ENCODE data around the gene HS3ST3A1. TPM values are rescaled to one million over a fixed set of nuclear protein-coding genes. Genes with fewer than 3 reads are reported as not detected.

The HS3ST3A1 gene
- total RNA-seq, 1 donor from 2014 or later, result 0.93 TPM

DNA sequence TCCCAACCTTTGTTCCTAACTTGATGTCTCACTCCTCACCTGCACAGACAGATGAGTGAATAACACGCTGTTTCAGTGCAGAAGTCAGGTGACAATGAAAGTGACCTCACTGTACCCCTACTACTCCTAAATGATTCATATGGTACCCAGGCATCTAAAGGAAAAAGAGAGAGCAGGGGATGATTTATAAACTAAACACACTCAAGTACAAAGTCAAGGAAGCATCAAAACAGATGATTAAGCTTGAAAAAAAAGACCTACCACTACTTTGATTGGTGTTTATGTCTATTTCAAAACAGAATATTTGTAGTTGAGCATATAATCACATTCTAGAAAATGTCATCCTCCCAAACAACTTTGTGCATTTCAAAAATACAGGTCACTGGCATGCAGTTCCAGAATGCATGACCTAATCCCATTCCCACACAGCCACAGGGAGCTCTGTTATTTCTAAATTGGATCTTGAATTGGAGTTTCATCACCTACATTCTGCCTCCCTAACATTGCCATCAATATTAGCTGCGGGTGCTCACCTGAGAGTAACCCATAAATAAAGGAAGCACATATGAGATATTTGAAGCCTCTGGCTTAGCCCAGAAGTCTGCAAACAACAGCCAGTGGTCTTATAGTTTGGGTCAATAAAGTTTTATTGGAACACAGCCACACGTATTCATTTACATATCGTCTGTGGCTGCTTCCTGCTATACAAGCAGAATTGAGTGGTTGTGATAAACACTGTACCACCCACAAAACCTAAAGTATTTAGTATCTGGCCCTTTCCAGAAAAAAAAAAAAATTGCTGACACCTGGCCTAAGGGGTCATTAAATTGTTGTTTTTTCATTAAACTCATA lies 14.0 kb downstream of the HS3ST3A1 start:
- Histone ChIP-seq H3K4me3 (no peak overlapping the region), H3K4me1 (no peaks in the 10 kb centered on the region), H3K9me3 (no peaks in the 10 kb centered on the region), H3K27me3 (no peaks in the 10 kb centered on the region), H3K27ac (no peak overlapping the region), H3K36me3 (no peaks in the 10 kb centered on the region)
- ATAC-seq, result no peak
- TF ChIP-seq, protein P1, sequence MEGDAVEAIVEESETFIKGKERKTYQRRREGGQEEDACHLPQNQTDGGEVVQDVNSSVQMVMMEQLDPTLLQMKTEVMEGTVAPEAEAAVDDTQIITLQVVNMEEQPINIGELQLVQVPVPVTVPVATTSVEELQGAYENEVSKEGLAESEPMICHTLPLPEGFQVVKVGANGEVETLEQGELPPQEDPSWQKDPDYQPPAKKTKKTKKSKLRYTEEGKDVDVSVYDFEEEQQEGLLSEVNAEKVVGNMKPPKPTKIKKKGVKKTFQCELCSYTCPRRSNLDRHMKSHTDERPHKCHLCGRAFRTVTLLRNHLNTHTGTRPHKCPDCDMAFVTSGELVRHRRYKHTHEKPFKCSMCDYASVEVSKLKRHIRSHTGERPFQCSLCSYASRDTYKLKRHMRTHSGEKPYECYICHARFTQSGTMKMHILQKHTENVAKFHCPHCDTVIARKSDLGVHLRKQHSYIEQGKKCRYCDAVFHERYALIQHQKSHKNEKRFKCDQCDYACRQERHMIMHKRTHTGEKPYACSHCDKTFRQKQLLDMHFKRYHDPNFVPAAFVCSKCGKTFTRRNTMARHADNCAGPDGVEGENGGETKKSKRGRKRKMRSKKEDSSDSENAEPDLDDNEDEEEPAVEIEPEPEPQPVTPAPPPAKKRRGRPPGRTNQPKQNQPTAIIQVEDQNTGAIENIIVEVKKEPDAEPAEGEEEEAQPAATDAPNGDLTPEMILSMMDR (IDR thresholded peaks at IDR 0.05), result no peak
- intact Hi-C loops (cut with DNase I), result no loop called here
- DNase-seq, result no peak

DNA sequence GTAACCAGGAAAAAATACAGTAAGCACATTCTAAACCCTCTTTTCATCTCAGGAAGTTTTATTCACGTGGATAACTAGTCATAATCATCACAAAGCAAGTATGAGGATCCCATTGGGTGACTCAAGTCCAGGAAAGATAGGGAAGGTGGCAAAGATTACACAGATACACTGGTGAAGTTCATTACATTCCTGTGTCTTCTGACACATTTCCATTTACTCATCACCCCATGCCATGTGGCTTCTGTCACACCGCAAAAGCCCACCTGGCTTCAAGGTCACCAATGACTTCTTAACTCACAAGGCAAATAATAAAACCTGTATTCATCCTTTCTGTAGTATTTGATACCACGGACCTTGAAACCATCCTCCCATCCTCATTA lies 17.0 kb downstream of the HS3ST3A1 start:
- ATAC-seq (no peak), DNase-seq (no peak)
- H3K36me3 ChIP-seq, result no peaks in the 10 kb centered on the region
- TF ChIP-seq, protein P1 (IDR thresholded peaks at IDR 0.05), result no peak
- no peak overlapping the region for H3K4me3 ChIP-seq
- H3K9me3 ChIP-seq, result no peaks in the 10 kb centered on the region
- intact Hi-C loops (cut with DNase I), result no loop called here
- no peaks in the 10 kb centered on the region for H3K27me3 ChIP-seq
- no peak overlapping the region for H3K27ac ChIP-seq
- H3K4me1 ChIP-seq, result no peaks in the 10 kb centered on the region

DNA sequence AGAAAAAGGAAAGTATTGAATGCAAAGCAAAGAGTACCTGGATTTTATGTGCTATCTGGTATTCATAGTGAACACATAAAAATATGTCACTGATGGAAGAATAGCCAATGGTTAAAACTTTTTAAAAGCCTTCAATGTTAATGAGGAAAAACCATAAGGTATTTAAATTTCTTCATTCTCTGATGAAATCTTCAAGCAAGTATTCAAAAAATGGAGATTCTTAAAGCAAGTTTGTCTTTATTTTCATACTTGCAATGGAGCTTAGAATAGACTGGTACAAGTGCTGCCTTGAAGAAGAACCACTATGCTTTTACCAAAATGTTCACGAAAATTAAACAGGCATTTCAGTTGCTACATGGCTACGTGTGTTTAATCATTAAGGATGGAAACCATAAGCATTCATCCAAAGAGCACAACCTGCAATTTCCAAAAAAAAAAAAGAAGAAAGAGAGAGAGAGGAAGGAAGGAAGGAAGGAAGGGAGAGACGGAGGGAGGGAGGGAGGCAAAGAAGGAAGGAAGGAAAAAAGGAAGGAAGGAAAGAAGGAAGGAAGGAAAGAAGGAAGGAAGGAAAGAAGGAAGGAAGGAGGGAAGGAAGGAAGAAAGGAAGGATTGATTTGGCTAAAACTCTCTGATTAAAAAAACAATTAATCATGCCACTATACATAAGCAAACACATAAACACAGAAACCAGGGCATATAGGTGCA lies 17.6 kb downstream of the HS3ST3A1 start:
- intact Hi-C loops (cut with DNase I), result no loop called here
- ATAC-seq (no peak), DNase-seq (no peak)
- Histone ChIP-seq H3K4me3 (no peak overlapping the region), H3K9me3 (no peaks in the 10 kb centered on the region), H3K36me3 (no peaks in the 10 kb centered on the region), H3K27me3 (no peaks in the 10 kb centered on the region), H3K4me1 (no peaks in the 10 kb centered on the region), H3K27ac (no peak overlapping the region)
- TF ChIP-seq, protein P1 (IDR thresholded peaks at IDR 0.05), result no peak

DNA sequence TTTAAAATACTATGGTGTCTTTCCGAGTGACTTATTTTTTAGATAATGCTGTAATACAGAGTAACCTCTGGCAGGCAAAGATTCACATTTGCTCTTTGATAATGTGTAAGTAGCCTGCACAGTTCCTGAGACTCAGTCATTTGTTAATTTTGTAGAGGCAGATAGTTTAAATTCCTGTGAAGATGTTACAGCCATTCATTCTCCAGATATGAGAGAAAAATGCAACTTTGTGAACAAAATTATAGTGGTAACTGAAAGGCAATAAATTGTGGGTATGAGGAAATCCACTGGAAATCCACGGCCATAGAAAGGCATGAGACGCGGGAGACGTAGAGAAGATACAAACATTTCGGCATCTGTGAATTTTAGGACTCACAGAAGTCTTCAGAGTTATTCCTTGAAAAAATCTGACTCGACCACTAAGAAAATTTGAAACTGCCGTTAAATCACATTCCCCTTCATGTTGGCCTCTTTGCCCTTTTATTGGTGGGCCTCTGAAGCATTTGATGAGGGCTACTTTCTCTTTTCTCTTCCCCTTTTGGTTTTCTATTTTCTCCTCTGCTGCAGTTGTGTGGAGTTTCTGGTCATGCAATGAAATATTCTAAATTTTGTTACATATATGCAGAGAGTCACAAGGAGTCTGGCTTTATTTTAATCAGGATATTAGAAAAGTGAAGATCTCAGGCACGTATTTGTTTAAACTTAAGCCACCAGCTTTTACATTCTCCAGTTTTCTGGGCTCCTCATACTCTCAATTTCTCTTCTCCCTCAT lies 18.8 kb downstream of the HS3ST3A1 start:
- ATAC-seq, result no peak
- H3K4me3 ChIP-seq, result no peak overlapping the region
- DNase-seq, result no peak
- H3K9me3 ChIP-seq, result no peaks in the 10 kb centered on the region
- no peak overlapping the region for H3K27ac ChIP-seq
- H3K27me3 ChIP-seq, result no peaks in the 10 kb centered on the region
- TF ChIP-seq, protein P1 (IDR thresholded peaks at IDR 0.05), result no peak
- no peaks in the 10 kb centered on the region for H3K36me3 ChIP-seq
- intact Hi-C loops (cut with DNase I), result no loop called here
- H3K4me1 ChIP-seq, result no peaks in the 10 kb centered on the region

DNA sequence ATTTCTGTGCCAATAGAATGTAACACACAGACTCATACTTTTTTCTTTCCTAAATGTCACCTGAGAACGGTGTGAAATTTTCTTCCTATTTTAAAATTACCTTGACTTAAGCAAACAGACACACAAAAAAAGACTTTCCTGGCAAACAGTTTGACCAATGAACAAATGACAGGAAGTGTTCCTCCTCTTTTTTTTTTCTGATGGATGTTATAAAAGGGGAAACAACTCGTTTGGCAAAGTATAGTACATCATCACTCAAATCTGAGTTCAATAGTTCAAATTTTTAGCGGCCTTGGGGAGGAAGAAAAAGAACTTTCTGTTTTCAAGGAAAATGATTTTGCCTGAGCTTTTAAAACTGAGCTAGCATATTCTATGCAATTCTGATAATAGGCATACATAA lies 19.8 kb downstream of the HS3ST3A1 start:
- ATAC-seq, result no peak
- no peak for DNase-seq

More for the DNA sequence above, 19.8 kb downstream of the HS3ST3A1 start:
- no peak overlapping the region for H3K4me3 ChIP-seq
- no peaks in the 10 kb centered on the region for H3K27me3 ChIP-seq
- no peaks in the 10 kb centered on the region for H3K4me1 ChIP-seq
- H3K27ac ChIP-seq, result no peak overlapping the region
- intact Hi-C loops (cut with DNase I), result no loop called here
- TF ChIP-seq, protein P1 (IDR thresholded peaks at IDR 0.05), result no peak
- H3K36me3 ChIP-seq, result no peaks in the 10 kb centered on the region
- no peaks in the 10 kb centered on the region for H3K9me3 ChIP-seq
